Femur (tissue), 1 donor: Measurements from ENCODE around the gene MRPS26.

Experiments
- DNase-seq: peaks from one replicate; pipeline ENCODE4 v3.0.0-alpha.2; 2017

MRPS26 gene

DNA sequence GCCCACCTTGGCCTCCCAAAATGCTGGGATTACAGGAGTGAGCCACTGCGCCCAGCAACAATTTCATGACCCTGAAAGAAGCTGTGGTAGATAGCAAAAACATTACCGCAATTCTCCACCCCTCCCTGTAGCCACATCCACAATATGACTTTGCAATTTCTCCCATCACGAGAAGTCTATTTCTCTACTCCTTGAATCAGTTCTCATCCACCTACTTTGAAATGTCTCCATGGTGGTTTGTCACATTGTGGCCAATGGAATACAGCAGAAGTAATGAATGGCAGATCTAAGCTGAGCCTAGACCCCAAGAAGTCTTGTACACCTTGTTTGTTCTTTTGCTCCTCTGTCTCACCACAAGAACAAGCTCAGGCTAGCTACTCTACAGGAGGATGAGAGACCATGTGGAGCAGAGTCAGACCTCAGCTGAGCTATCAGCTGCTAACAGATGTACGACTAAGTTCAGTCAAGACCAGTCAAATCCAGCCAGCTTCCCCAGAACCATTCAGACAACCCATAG, 31.8 kb downstream of the MRPS26 start:
- DNase-seq = no peak

DNA sequence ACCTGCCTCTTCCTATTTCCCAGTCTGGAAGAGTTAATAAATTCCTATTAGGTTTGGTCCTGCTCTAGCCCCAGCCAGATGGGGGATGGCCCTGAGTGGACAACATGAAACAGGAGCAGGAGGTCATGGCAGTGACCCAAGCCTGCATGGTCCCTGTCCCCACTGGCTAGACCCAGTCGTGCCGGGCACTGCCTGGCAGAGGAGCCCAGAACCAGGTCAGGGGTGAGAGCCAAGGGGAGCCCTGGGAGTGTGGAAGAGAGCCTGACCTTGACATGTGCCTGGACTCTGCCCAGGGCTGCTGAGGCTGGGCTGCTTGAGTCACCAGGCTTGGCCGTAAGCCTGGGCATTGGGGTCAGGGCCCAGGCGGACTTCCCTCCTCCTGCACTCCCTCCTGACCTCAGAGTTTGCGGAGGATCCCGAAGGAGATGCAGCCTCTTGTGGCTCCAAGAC, 35.1 kb downstream of the MRPS26 start:
- peak; percentile 22 for DNase-seq

DNA sequence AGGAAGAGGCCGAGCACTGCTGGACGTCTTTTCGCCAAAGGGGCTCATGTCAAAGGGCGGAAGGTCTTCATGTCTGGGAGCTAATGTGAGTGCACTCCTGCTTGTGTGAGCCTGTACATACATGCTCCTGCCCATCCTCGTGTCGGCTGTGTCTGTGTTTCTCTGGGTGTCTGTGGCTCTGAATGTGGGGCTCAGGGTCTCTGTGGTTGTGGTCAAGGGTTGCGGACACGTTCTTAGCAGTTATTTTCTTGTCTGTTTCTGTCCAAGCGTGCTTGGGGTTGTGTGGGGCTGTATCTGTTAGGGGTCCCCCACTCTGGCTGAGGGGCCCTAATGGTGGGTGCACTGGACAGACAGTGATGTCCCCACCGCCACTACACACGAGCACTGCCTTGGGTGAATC, 35.8 kb downstream of the MRPS26 start:
- DNase-seq = no peak

DNA sequence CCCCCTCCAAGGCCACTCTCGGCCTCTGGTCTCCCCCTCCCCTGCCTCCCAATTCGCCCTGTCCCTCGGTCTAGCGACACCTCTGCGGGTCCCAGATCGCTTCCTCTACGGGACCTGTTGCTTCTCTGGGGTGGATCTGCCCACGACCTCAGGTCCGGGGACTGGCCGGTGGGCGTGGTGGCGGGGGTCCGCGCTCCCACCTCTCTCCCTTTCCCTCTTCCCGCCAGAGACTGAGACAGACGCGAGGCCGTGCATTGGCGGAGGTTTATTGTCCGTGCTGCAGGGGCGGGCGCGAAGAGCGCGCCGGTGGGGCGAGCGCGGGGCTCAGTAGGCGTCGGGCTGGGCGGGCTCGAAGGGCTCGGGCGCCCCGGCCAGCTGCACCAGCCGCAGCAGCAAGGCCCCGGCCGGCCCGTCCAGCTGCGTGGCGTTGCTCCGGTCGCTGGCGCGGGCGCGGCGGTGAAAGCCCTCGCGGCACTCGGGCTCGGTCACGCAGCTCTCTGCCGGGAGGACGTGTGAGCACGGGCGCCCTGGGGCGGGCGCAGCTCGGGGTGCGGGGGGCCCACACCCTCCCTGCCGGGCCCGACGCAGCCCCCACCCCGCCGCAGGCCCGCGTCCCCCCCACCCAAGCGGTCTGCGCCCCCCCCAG, 36.6 kb downstream of the MRPS26 start:
- DNase-seq = peak; percentile 35

DNA sequence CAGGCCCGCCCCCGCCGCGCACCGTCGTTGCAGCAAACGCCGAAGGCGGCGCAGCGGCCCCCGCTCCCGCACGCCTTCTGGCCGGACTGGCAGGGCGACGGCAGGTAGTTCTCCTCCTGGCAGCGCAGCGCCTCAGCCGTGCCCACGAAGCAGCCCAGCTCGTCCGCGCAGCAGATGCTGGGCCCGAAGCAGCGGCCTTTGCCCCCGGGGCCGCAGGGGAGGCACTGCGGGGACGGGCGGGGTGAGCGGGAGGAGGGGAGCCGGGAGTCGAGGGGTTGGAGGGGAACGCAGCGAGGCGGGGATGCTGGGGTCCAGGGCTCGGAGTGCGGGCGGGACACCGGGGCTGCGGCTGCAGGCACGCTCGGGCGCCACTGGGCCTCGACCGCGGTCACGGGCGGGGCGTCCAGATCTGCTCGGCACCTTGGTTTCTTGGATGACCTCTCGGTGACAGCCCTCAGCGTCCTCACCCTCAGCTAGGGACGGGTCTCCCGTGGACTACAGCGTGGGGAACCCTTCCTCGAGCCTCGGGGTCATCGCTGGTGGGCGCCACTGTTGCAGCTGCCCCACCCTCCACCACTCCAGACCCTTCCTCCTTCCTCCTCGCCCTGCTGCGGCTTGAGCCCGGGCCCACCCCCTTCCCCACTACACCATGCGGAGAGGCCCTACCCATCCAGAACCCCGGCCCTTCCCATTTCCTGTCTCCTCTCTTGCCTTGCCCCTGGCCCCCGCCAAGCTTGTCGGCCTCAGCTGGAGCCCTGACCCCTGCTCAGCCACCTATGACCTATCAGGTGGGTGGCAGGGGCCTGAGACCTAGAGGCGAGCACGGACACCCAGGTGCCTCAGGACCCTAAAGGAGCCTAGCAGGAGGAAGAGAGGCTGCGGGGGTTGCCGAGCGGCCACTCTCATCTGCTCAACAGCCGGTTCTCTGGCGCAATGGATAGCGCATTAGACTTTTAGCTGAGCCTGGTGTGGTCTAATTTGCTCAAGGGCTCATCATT, 37.4 kb downstream of the MRPS26 start:
- no peak for DNase-seq

DNA sequence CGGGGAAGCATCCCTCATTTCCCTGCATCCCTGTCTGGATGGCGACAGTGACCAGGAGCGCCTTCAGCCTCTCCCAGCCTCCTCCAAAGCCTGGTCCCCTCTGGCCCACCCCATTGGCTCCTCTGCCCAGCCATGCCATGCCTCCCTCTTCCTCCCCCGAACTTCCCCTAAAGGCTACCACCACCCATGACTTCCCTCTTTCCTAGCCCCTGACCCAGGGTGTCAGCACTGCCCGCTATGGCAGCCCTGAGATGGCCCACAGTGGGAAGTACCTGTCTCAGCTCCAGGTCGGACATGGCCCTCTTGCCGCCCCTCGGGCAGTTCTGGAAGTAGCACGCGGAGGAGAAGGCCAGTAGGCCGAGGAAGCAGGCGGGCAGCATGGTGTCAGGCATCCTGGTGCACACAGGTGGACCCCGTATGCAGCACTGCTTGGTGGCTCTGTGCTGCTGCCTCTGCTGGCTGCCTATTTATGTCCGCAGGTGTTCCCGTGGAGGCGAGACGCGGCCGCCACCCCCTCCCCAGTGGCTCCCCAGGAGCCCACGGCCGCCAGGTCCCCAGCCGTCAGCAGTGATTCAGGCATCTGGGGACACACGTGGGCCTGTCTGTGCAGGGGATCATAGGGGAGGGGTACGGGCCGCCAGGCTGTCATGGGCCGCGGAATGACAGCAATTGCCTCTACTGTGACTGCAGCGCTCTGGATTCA, 38.6 kb downstream of the MRPS26 start, which contains the start of gene AVP:
Gene AVP, minus strand, starts transcription at position 442 of the 703 bp plus-strand sequence. Its CDS starts 50 bp downstream, at position 392.
- no peak for DNase-seq

DNA sequence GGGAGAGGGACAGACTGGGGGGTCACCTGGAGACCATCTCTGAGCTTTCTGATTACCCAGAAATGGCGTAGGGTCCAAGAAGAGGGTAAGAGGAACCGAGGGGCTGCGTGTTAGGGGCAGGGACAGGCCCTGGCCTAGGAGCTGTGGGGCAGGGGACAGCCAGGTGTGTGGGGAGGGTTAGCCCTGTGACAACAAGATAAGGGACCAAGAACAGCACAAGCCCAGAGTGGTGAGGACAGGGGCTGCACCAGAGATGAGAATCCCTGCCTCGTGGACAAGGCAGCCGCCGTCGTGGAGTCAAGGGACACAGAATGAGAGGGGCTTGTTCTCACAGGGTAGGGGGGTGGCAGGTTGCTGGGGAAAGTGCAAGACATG, 39.1 kb downstream of the MRPS26 start:
- no peak for DNase-seq

DNA sequence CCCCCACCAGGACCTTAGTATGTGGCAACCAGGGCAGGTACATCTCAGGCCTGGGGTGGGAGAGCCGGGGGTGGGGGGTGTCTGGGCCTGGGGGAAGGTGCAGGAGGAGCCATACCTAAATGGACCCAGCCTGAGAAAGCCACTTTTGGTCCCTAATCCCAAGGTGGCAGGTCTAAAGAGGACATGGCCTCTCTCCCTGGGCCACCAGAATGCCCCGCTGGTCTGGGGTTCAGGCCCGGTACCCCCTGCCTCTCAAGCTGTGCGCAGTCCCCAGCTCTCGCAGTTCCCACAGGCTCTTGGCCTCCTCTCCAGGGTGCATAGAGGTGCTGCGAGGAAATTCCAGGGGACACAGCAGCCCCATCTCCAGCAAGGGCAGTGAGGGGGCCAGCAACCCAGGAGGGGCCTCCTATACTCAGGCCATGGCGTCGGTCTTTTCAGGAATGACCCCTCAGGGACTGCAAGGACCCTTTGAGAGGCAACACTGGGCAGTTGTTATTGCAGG, 39.8 kb downstream of the MRPS26 start:
- no peak for DNase-seq

DNA sequence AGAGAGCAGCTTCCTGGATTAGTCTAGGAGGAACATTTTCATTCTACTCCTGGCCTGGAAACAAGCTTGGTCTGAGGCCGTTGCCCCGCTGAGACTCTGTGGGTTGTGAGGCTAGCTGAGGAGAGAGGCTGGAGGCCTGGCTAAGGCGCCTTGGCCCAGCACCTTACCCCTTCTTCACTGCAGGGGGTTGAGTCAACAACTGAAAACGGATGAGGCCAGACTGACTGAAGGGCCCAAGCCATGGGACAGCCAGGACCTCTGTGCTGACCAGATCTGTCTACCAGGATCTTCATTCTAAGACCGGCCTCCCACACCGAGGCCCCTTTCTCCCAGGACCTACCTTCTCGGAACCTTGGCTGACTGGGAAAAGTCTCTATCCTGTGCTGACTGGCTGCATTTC, 42.2 kb downstream of the MRPS26 start:
- no peak for DNase-seq

DNA sequence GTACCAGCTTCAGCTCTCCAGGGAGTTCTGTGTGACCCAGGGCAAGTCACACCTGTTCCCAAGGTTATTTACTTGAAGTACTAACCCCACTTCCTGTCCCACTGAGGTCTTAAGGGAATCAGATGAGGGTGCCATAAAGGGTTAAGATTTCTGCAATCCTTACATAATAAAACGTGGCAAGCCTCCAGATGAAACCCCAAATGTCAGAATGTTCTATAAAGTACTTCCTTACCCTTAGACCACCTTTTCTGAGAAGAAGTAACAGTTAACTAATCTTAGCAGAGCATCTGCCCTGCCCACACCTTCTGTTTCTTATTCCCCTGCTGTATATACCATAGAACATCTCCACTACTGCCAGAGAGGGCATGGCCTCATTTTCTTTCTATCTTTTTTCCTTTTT, 44.7 kb downstream of the MRPS26 start:
- no peak for DNase-seq

DNA sequence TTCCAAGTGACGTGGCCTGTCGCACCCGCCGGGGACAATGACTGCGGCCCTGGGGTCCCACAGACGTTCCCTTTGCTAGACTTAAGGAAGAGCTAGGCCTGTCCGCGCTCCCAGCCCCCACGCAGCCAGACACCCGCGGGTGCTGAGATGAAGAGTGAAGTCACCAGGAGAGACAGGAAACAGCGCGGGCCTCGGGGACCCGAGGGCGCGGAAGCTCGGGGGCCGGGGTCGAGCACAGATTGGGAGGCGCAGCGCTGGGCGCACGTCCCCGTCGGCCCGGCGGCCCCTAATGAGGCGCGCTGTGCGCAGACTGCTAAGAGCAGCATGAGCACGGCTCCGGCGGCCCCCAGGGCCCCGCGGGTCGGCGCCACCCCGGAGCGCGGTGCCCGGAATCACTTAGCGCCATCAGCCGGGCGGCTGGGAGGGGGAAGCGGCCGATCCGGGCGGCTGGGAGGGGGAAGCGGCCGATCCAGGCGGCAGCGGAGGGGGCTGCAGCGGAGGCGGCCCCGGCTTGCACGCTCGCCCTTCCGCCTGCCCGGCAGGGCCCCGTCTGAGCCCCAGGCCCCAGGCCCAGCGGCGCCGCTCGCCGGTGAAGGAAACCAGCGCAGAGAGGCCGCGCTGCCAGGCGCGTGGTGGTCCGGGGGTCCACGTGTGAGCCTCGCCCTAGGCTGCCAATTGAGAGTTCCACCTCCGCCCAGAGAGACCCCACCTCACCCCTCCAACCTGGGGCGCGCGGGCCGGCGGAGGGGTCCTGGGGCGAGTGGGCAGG, 46.9 kb downstream of the MRPS26 start:
- DNase-seq = peak; percentile 44

DNA sequence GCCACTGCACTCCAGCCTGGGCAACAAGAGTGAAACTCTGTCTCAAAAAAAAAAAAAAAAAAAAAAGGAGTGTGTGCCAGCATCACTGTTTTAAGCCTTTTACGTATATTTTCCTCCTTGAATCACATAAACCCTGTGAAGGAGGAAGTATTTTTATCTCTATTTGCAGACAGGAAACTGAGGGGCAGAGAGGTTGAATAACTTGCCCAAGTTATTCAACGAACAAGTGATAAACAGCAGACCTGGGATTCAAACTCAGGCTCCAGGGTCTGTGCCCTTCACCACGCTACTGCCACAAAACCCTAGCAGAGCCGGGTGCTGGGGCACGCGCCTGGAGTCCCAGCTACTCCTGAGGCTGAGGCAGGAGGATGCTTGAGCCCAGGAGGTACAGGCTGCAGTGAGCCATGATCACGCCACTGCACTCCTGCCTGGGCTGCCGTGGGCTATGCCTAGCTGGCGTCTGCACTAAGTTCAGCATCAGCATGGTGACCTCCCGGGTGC, 48.1 kb downstream of the MRPS26 start:
- DNase-seq = no peak

DNA sequence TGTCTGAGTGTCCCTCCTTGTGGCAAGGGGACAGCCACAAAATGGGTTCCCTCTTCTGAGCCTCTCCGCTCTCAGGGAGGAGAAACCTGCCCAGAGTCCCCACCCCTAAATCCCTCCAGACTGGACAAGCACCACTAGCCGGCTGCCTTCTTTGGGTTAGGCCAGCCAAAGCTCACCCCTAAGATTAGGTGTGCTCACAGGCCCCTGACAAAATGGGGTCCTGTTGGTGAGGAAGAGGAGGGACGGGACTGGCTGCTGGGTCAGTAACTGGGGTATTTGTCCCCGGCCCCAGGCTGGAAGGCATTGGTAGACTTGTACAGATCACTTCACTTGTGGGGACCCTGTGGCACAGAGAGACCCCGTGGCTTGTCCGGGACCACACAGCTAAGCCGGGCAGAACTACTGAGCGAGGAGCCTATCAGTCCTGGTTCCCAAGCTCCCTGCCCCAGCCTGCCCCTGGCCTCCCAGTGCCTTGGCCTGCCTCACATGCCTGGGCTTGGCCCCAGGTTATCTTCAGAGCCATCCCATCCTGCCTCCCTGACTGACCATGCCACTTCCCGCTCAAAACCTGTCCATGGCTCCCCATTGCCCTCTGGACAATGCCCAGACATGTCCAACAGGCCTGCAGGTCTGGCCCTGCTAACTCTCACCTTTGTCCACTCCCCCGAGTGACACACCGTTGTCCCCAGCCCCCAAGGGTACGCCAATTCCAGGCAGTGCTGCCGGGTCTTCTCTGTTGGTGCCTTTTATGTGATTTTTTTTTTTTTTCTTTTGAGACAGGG, 49.2 kb downstream of the MRPS26 start:
- DNase-seq = no peak
